ENCODE data around the gene UCHL5. TPM values are rescaled to one million over a fixed set of nuclear protein-coding genes. Genes with fewer than 3 reads are reported as not detected.

The UCHL5 gene
- polyA plus RNA-seq, 1 donor from 2014 or later: 28.8 TPM

DNA sequence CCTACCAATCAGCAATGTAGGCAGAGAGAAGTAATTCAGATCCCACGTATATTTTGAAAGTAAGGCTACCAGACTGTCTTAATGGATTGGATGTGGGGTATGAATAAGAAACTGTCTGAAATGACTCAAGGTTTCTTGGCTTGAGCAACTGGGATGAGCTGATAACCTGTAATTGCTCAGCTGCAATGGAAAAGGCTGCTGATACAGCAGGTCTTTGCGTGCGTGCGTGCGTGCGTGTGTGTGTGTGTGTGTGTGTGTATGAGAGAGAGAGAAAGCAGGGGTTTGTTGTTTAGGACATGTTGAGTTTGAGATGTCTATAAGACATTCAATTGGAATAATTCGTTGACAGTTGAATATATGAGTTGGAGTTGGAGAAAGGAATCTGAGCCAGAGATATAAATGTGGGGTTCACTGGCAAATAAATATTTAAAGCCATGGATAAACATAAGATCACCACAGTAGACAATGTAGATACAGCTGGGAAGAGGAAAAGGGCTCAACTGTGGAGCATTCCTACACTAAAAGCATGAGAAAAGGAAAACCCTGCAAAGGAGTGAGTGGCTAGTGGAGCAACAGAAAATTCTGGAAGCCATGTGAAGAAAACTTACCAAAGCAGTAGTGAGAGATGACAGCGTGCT lies 72.9 kb downstream of the UCHL5 start:
- Histone ChIP-seq H3K79me2 (replicated peaks; ENCODE audit: insufficient read depth, low read length) (no peaks in the 10 kb centered on the region), H2AFZ (ENCODE audit: low read depth, low read length) (no peak overlapping the region), H3K27me3 (ENCODE audit: insufficient read depth, low read depth, low read length) (no peaks in the 10 kb centered on the region), H3K36me3 (ENCODE audit: insufficient read depth, low read length) (no peaks in the 10 kb centered on the region), H3K27ac (ENCODE audit: low read length) (peak overlapping the region; percentile 7), H3K9ac (ENCODE audit: low read length) (no peak overlapping the region), H3K4me2 (ENCODE audit: low read length) (no peak overlapping the region), H3F3A (ENCODE audit: insufficient read depth, low read length, poor library complexity, severe bottlenecking) (no peaks in the 10 kb centered on the region), H4K20me1 (ENCODE audit: insufficient read depth) (no peaks in the 10 kb centered on the region), H3K4me3 (ENCODE audit: low read length) (no peak overlapping the region), H3K9me2 (ENCODE audit: insufficient read depth, low read length) (no peaks in the 10 kb centered on the region), H3K9me3 (ENCODE audit: low read length) (no peaks in the 10 kb centered on the region)
- TF ChIP-seq POLR2AphosphoS5 (IDR thresholded peaks at IDR 0.05): peak; percentile 73
- peak; percentile 14 for TF ChIP-seq EP300 (conservative IDR thresholded peaks at IDR 0.05; ENCODE audit: poor library complexity, severe bottlenecking)
- TF ChIP-seq MXI1 (conservative IDR thresholded peaks at IDR 0.05; ENCODE audit: poor library complexity, severe bottlenecking): no peak

DNA sequence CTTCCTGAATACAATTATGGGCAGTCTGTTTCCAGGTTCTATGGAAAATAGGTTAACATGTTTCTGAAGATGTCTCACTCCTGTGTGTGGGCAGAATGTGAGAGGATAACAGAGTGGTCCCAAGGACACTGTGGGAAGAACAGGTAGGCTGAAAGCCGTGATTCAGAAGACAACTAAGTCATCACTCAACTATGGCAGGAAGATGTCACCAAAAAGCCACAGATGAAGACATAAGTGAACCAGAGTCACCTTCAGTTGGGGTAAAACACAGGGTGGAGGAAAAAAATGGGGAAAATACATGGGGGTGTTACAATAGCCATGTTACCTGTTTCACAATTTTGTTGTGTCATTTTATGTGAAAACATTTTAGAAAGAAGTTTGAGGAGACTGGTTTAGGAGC lies 75.1 kb downstream of the UCHL5 start:
- Histone ChIP-seq H3K4me2 (ENCODE audit: low read length) (no peak overlapping the region), H3K27me3 (ENCODE audit: insufficient read depth, low read depth, low read length) (no peaks in the 10 kb centered on the region), H3K9ac (ENCODE audit: low read length) (no peak overlapping the region), H3K9me2 (ENCODE audit: insufficient read depth, low read length) (no peaks in the 10 kb centered on the region), H3K36me3 (ENCODE audit: insufficient read depth, low read length) (no peaks in the 10 kb centered on the region), H3F3A (ENCODE audit: insufficient read depth, low read length, poor library complexity, severe bottlenecking) (no peaks in the 10 kb centered on the region), H4K20me1 (ENCODE audit: insufficient read depth) (no peaks in the 10 kb centered on the region), H3K9me3 (ENCODE audit: low read length) (no peaks in the 10 kb centered on the region), H3K4me3 (ENCODE audit: low read length) (no peak overlapping the region), H2AFZ (ENCODE audit: low read depth, low read length) (no peak overlapping the region), H3K27ac (ENCODE audit: low read length) (no peak overlapping the region), H3K79me2 (replicated peaks; ENCODE audit: insufficient read depth, low read length) (no peaks in the 10 kb centered on the region)
- TF ChIP-seq EP300 (conservative IDR thresholded peaks at IDR 0.05; ENCODE audit: poor library complexity, severe bottlenecking) (no peak), POLR2AphosphoS5 (IDR thresholded peaks at IDR 0.05) (no peak), SMC3 (conservative IDR thresholded peaks at IDR 0.05; ENCODE audit: poor library complexity) (no peak), TAF1 (IDR thresholded peaks at IDR 0.05; ENCODE audit: low read depth) (no peak), RAD21 (conservative IDR thresholded peaks at IDR 0.05) (no peak), MXI1 (conservative IDR thresholded peaks at IDR 0.05; ENCODE audit: poor library complexity, severe bottlenecking) (no peak), EZH2 (IDR thresholded peaks at IDR 0.05; ENCODE audit: borderline replicate concordance, insufficient read depth, low read length, poor library complexity, severe bottlenecking) (no peak)
- TF ChIP-seq, protein P1, sequence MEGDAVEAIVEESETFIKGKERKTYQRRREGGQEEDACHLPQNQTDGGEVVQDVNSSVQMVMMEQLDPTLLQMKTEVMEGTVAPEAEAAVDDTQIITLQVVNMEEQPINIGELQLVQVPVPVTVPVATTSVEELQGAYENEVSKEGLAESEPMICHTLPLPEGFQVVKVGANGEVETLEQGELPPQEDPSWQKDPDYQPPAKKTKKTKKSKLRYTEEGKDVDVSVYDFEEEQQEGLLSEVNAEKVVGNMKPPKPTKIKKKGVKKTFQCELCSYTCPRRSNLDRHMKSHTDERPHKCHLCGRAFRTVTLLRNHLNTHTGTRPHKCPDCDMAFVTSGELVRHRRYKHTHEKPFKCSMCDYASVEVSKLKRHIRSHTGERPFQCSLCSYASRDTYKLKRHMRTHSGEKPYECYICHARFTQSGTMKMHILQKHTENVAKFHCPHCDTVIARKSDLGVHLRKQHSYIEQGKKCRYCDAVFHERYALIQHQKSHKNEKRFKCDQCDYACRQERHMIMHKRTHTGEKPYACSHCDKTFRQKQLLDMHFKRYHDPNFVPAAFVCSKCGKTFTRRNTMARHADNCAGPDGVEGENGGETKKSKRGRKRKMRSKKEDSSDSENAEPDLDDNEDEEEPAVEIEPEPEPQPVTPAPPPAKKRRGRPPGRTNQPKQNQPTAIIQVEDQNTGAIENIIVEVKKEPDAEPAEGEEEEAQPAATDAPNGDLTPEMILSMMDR (IDR thresholded peaks at IDR 0.05; ENCODE audit: poor library complexity, severe bottlenecking): no peak
- TF ChIP-seq, protein P2, sequence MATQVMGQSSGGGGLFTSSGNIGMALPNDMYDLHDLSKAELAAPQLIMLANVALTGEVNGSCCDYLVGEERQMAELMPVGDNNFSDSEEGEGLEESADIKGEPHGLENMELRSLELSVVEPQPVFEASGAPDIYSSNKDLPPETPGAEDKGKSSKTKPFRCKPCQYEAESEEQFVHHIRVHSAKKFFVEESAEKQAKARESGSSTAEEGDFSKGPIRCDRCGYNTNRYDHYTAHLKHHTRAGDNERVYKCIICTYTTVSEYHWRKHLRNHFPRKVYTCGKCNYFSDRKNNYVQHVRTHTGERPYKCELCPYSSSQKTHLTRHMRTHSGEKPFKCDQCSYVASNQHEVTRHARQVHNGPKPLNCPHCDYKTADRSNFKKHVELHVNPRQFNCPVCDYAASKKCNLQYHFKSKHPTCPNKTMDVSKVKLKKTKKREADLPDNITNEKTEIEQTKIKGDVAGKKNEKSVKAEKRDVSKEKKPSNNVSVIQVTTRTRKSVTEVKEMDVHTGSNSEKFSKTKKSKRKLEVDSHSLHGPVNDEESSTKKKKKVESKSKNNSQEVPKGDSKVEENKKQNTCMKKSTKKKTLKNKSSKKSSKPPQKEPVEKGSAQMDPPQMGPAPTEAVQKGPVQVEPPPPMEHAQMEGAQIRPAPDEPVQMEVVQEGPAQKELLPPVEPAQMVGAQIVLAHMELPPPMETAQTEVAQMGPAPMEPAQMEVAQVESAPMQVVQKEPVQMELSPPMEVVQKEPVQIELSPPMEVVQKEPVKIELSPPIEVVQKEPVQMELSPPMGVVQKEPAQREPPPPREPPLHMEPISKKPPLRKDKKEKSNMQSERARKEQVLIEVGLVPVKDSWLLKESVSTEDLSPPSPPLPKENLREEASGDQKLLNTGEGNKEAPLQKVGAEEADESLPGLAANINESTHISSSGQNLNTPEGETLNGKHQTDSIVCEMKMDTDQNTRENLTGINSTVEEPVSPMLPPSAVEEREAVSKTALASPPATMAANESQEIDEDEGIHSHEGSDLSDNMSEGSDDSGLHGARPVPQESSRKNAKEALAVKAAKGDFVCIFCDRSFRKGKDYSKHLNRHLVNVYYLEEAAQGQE (IDR thresholded peaks at IDR 0.05; ENCODE audit: borderline replicate concordance): no peak
